Activated naive CD8-positive, alpha-beta T cell treated with anti-CD3 and anti-CD28 coated beads, Interleukin-2, amount 50 U/mL, for 16 hours (primary cell): ENCODE measurements around the gene NSMCE3.

ENCODE experiments used
- DNase-seq: peaks from one replicate; pipeline ENCODE4 v3.0.0-alpha.2; 2020; ENCODE audit warnings: low read depth, low spot score

Gene NSMCE3

DNA sequence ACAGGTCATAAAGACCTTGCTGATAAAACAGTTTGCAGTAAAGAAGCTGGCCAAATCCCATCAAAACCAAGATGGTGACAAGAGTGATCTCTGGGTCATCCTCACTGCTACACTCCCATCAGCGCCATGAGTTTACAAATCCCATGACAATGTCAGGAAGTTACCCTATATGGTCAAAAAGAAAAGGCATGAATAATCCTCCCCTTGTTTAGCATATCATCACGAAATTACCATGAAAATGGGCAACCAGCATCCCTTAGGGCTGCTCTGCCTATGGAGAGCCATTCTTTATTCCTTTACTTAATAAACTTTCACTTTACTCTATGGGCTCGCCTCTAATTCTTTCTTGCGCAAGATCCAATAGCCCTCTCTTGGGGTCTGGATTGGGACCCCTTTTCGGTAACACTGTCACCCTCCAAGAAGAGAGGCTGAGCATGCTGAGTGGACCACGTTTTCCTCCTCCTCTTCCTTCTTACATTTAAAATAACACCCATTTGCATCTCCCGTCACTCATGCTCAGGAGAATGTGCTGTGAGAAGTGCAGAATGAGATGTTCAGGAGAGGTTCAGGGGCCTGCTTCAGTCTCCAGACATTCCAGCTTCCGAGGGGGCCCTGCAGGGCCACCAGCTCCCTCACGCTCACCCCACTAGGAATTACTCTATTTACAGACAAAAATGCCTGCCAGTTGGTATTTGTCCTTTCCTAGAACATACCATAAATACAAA is 47.3 kb downstream of the NSMCE3 start:
- DNase-seq: no peak

DNA sequence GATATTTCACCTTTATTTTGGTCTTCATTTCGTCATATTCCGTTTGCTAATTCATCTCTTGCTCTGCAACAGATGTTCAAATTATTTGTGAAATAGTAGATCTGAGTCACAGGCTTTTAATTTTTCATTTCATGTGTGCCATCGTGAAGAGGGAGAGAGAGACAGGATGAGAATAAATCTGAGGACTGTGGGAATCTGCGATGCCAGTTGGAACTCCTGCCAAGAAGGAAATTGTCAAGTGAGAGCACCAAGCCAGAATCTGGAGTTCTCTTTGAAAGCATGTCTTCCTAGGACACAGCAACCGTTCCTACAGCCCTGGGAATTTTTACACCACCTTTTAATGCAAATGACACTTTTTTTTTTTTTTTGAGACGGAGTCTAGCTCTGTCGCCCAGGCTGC is 48.8 kb downstream of the NSMCE3 start:
- DNase-seq: no peak

DNA sequence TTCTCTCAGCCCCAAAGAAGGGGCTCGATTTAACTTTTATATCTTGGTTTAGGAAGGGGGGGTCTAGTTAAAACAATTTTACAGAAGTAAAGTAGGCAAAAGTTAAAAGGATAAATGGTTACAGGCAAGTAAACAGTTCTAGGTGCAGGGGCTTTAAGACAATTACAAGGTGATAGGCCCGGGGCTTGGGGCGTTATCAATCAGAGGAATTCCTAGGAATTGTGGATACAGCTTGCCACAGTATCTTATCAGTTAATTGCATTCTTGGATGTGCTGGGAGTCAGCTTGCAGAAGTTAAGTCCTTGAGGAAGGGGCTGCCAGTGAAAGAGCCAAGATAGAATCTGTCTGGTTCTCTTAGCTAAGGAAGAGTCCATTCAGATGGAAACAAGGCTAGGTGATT is 52.7 kb downstream of the NSMCE3 start:
- DNase-seq: no peak
